GM08714 (cell line): Measurements from ENCODE around the gene HAUS6.
"Not testable (repeated sequence)": the region's sequence is repeated elsewhere in the genome, so short reads cannot be mapped to it uniquely, and the experiment has no call there.

ENCODE experiments used
- H3K4me3 ChIP-seq: fragments of 200-500 bp; sonication (Bioruptor generic); 2 replicates; pipeline ENCODE4 v1.5.1; 2014; ENCODE audit warnings: mild to moderate bottlenecking, low read length, inconsistent platforms
- ZNF274 ChIP-seq: IDR thresholded peaks from 2 replicates; pipeline ENCODE4 v1.6.1; 2012; ENCODE audit warnings: mild to moderate bottlenecking, low read depth, low read length

HAUS6 gene, protein sequence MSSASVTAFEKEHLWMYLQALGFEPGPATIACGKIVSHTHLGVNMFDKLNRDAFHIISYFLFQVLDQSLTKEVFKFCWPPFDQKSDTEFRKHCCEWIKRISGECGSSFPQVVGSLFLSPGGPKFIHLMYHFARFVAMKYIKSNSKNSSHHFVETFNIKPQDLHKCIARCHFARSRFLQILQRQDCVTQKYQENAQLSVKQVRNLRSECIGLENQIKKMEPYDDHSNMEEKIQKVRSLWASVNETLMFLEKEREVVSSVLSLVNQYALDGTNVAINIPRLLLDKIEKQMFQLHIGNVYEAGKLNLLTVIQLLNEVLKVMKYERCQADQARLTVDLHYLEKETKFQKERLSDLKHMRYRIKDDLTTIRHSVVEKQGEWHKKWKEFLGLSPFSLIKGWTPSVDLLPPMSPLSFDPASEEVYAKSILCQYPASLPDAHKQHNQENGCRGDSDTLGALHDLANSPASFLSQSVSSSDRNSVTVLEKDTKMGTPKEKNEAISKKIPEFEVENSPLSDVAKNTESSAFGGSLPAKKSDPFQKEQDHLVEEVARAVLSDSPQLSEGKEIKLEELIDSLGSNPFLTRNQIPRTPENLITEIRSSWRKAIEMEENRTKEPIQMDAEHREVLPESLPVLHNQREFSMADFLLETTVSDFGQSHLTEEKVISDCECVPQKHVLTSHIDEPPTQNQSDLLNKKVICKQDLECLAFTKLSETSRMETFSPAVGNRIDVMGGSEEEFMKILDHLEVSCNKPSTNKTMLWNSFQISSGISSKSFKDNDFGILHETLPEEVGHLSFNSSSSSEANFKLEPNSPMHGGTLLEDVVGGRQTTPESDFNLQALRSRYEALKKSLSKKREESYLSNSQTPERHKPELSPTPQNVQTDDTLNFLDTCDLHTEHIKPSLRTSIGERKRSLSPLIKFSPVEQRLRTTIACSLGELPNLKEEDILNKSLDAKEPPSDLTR

GRCh38 chr9:19102631-19103345, at the start of gene HAUS6:
TSS of gene HAUS6 (minus strand) at chr9:19102904. CDS start at chr9:19102651, 253 bp downstream.
- H3K4me3 ChIP-seq = peak within 1 kb of the TSS; percentile 85
- TF ChIP-seq ZNF274 = no peak

DNA sequence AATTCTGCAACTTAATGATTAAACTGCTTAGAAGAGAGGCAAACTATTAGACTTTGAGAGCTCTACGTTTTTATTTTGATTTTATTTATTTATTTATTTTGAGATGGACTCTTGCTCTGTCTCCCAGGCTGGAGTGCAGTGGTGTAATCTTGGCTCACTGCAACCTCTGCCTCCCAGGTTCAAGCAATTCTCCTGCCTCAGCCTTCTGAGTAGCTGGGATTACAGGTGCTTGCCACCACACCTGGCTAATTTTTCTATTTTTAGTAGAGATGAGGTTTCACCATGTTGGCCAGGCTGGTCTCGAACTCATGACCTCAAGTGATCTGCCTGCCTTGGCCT, 49.4 kb upstream of the HAUS6 start:
- not testable (repeated sequence) for H3K4me3 ChIP-seq

GRCh38 chr9:19151425-19152159, 48.9 kb upstream of the HAUS6 start:
- H3K4me3 ChIP-seq = no peak overlapping the region
- no peak for TF ChIP-seq ZNF274

- TF ChIP-seq ZNF274 = no peak
- no peak overlapping the region for H3K4me3 ChIP-seq
These were observed 46.5 kb upstream of the HAUS6 start for GRCh38 chr9:19149230-19149629.

GRCh38 chr9:19148187-19148586, 45.5 kb upstream of the HAUS6 start:
- no peak overlapping the region for H3K4me3 ChIP-seq
- TF ChIP-seq ZNF274 = no peak

- no peak for TF ChIP-seq ZNF274
- no peak overlapping the region for H3K4me3 ChIP-seq
These were observed 43.8 kb upstream of the HAUS6 start for GRCh38 chr9:19146441-19147024.

- no peak for TF ChIP-seq ZNF274
- no peak overlapping the region for H3K4me3 ChIP-seq
These were observed 43.2 kb upstream of the HAUS6 start for GRCh38 chr9:19145881-19146280.

DNA sequence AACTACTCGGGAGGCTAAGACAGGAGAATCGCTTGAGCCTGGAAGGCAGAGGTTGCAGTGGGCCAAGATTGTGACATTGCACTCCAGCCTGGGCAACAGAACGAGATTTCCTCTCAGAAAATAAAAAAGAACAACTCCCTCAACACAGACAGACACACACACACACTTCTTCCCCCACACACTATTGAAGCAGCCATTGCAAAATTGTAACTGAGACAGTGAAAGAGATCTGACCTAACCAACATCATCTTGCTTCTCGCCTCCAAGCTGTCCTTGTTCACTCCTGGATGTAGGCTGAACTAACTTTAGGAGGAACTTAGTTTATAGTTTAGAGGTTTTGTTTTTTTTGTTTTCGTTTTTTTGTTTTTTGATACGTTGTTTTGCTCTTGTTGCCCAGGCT, 37.6 kb upstream of the HAUS6 start:
- H3K4me3 ChIP-seq = no peak overlapping the region
- no peak for TF ChIP-seq ZNF274

GRCh38 chr9:19138084-19138483, 35.4 kb upstream of the HAUS6 start:
- TF ChIP-seq ZNF274 = no peak
- H3K4me3 ChIP-seq = no peak overlapping the region

GRCh38 chr9:19137282-19137681, 34.6 kb upstream of the HAUS6 start:
- no peak for TF ChIP-seq ZNF274
- no peak overlapping the region for H3K4me3 ChIP-seq

- TF ChIP-seq ZNF274 = no peak
- no peak overlapping the region for H3K4me3 ChIP-seq
These were observed 33.4 kb upstream of the HAUS6 start for GRCh38 chr9:19136129-19136528.

GRCh38 chr9:19133549-19134345, 31.0 kb upstream of the HAUS6 start:
- no peak for TF ChIP-seq ZNF274
- H3K4me3 ChIP-seq = no peak overlapping the region

- no peak for TF ChIP-seq ZNF274
- H3K4me3 ChIP-seq = no peak overlapping the region
These were observed 27.7 kb upstream of the HAUS6 start for GRCh38 chr9:19130436-19130835.
